Activated gamma-delta T cell treated with anti-CD3 and anti-CD28 coated beads, Interleukin-2, amount 50 U/mL, for 16 hours (primary cell): ENCODE measurements around the gene DHRS1.
A peak's percentile ranks its signal among the peaks of the same experiment; 100 is the strongest.
"Not testable (repeated sequence)": the region's sequence is repeated elsewhere in the genome, so short reads cannot be mapped to it uniquely, and the experiment has no call there.

Experiments
- DNase-seq: peaks from one replicate; pipeline ENCODE4 v3.0.0-alpha.2; 2020; ENCODE audit warnings: low read depth

DHRS1 gene

GRCh38 chr14:24327914-24328313 lies 28.3 kb upstream of the DHRS1 start:
- not testable (repeated sequence) for DNase-seq

- no peak for DNase-seq
These were observed 27.7 kb upstream of the DHRS1 start for GRCh38 chr14:24327303-24327702.

GRCh38 chr14:24325963-24326362 lies 26.4 kb upstream of the DHRS1 start:
- no peak for DNase-seq

GRCh38 chr14:24325041-24325530 lies 25.5 kb upstream of the DHRS1 start:
- no peak for DNase-seq

- no peak for DNase-seq
These were observed 24.4 kb upstream of the DHRS1 start for GRCh38 chr14:24324024-24324423.

- no peak for DNase-seq
These were observed 23.8 kb upstream of the DHRS1 start for GRCh38 chr14:24323341-24323740.

GRCh38 chr14:24322672-24323071 lies 23.1 kb upstream of the DHRS1 start:
- no peak for DNase-seq

- DNase-seq = no peak
These were observed 21.8 kb upstream of the DHRS1 start for GRCh38 chr14:24321212-24321975.

GRCh38 chr14:24317141-24317928 lies 17.8 kb upstream of the DHRS1 start:
- no peak for DNase-seq

- DNase-seq = no peak
These were observed 17.0 kb upstream of the DHRS1 start for GRCh38 chr14:24316597-24316950.

GRCh38 chr14:24315807-24316596 lies 16.4 kb upstream of the DHRS1 start:
- no peak for DNase-seq

GRCh38 chr14:24315243-24315806 lies 15.7 kb upstream of the DHRS1 start:
- DNase-seq = no peak

GRCh38 chr14:24314377-24315193 lies 15.0 kb upstream of the DHRS1 start:
- DNase-seq = no peak

GRCh38 chr14:24313913-24314312 lies 14.3 kb upstream of the DHRS1 start:
- DNase-seq = no peak

GRCh38 chr14:24312736-24313507 lies 13.3 kb upstream of the DHRS1 start:
- no peak for DNase-seq

- DNase-seq = no peak
These were observed 12.4 kb upstream of the DHRS1 start for GRCh38 chr14:24311837-24312615.

- peak; percentile 28 for DNase-seq
These were observed 11.3 kb upstream of the DHRS1 start, which contains the start of gene LTB4R for GRCh38 chr14:24310646-24311604. Gene LTB4R, plus strand, starts transcription at chr14:24311502. Its CDS starts 4,150 bp downstream, at chr14:24315652.

- no peak for DNase-seq
These were observed 10.7 kb upstream of the DHRS1 start for GRCh38 chr14:24310265-24310645.
